ENCODE results near the gene CCL20. TPM values are rescaled to one million over a fixed set of nuclear protein-coding genes. Genes with fewer than 3 reads are reported as not detected.

The CCL20 gene, protein sequence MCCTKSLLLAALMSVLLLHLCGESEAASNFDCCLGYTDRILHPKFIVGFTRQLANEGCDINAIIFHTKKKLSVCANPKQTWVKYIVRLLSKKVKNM
- total RNA-seq, result 1 to 10 TPM in 1 of 2 donors, under 1 TPM in 1; 0.33 to 1.0 TPM

DNA sequence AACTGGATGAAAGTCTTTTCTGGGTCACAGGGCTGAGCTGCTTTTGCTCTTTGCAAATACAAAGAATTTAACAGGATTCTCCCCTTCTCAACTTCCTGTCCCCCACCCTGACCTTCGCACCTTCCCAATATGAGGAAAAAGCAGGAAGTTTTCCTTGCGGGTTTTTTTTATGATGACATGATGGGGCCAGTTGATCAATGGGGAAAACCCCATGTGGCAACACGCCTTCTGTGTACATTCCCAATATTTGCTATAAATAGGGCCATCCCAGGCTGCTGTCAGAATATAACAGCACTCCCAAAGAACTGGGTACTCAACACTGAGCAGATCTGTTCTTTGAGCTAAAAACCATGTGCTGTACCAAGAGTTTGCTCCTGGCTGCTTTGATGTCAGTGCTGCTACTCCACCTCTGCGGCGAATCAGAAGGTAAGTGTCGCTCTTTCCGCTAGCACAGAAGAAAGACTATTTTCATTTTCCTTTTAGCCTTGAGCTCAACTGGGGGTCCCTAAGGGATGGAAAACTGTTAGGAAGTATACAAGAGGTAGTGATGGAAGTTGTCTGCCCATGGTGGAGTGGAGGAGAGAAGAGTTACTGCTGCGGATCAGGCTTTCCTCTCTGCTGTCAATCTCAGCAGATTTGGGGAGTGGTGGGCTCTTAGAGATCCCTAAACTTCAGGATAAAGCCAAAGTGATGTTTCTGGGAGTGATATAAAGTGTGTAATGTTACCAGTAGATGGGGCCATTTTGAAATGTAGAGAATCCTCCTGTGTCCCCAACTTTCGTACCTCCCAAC is at the start of gene CCL20:
Gene CCL20, plus strand, starts transcription at position 281 of the 792 bp plus-strand sequence. Its CDS starts 70 bp downstream, at position 351.

Small RNA genes within 50 kb of the gene (small RNA-seq; reads per million reads assigned to genes)
- gene SNRPGP8, result 0 reads per million in 2 donors

Other genes with a start within 250 kb of the CCL20 start
- gene SCYGR2, start 214.9 kb upstream of the CCL20 start, total RNA-seq, result not detected
- not detected for gene SCYGR3, start 199.0 kb upstream of the CCL20 start, total RNA-seq
- gene SCYGR4, start 196.3 kb upstream of the CCL20 start, total RNA-seq, result under 1 TPM in 1 of 2 donors, not detected in 1; under 0.01 TPM
- gene SCYGR5, start 147.0 kb upstream of the CCL20 start, total RNA-seq, result not detected
- 1 to 10 TPM; 4.1 to 6.7 TPM for gene SLC19A3, start 95.8 kb upstream of the CCL20 start, total RNA-seq
- not detected for gene SCYGR6, start 89.1 kb upstream of the CCL20 start, total RNA-seq
- not detected for gene SCYGR7, start 85.5 kb upstream of the CCL20 start, total RNA-seq
- gene SCYGR8, start 67.9 kb upstream of the CCL20 start, total RNA-seq, result not detected
- gene DAW1, start 57.8 kb downstream of the CCL20 start, total RNA-seq, result under 1 TPM; under 0.01 to 0.33 TPM